Fibroblast of villous mesenchyme (primary cell): Measurements from ENCODE around the gene F5. TPM values are rescaled to one million over a fixed set of nuclear protein-coding genes. Genes with fewer than 3 reads are reported as not detected.

Source experiments
- DNase-seq: peaks from one replicate; pipeline ENCODE4 v3.0.0-alpha.2; 2010; ENCODE audit warnings: low read depth
- H3K4me3 ChIP-seq: 2 replicates; pipeline ENCODE4 v1.5.1; 2011; ENCODE audit warnings: low read depth, mild to moderate bottlenecking, low read length
- CTCF ChIP-seq: IDR thresholded peaks from 2 replicates; pipeline ENCODE4 v1.5.1; 2012; ENCODE audit warnings: low read depth, mild to moderate bottlenecking, low read length; ENCODE audit not compliant: insufficient read depth
- total RNA-seq: library from RNA; depleted of rRNA; stranded (reverse); fragments of >200 nt; gene quantifications from 2 replicates; pipeline ENCODE4 v1.2.3, GENCODE V29; 2012

Gene F5
- total RNA-seq, 1 donor: not detected

GRCh38 chr1:169497317-169497716, 89.0 kb downstream of the F5 start:
- no peak for TF ChIP-seq CTCF
- DNase-seq: no peak
- no peak overlapping the region for H3K4me3 ChIP-seq

GRCh38 chr1:169495916-169496315, 90.4 kb downstream of the F5 start:
- TF ChIP-seq CTCF: no peak
- no peak for DNase-seq
- H3K4me3 ChIP-seq: no peak overlapping the region

GRCh38 chr1:169495046-169495775, 91.1 kb downstream of the F5 start:
- no peak overlapping the region for H3K4me3 ChIP-seq
- TF ChIP-seq CTCF: no peak
- no peak for DNase-seq

- no peak overlapping the region for H3K4me3 ChIP-seq
- no peak for TF ChIP-seq CTCF
- DNase-seq: no peak
Observed at GRCh38 chr1:169494343-169494742, 91.9 kb downstream of the F5 start.

GRCh38 chr1:169493251-169493650, 93.0 kb downstream of the F5 start:
- no peak for DNase-seq
- no peak for TF ChIP-seq CTCF
- H3K4me3 ChIP-seq: no peak overlapping the region

- no peak for TF ChIP-seq CTCF
- DNase-seq: no peak
- H3K4me3 ChIP-seq: no peak overlapping the region
Observed at GRCh38 chr1:169491845-169492281, 94.4 kb downstream of the F5 start.

- no peak for TF ChIP-seq CTCF
- no peak overlapping the region for H3K4me3 ChIP-seq
- peak; percentile 30 for DNase-seq
Observed at GRCh38 chr1:169488157-169488556, 98.1 kb downstream of the F5 start.
